Endodermal cell (in vitro differentiated cells): ENCODE measurements around the gene ZNF280C. TPM values are rescaled to one million over a fixed set of nuclear protein-coding genes. Genes with fewer than 3 reads are reported as not detected.

ENCODE experiments used
- DNase-seq: peaks from one replicate; pipeline ENCODE4 v3.0.0-alpha.2; 2017
- H3K27ac ChIP-seq: 2 replicates; pipeline ENCODE4 v1.5.1; 2013; ENCODE audit warnings: mild to moderate bottlenecking, low read depth, low read length, moderate library complexity
- H3K27me3 ChIP-seq: 2 replicates; pipeline ENCODE4 v1.6.1; 2013; ENCODE audit warnings: mild to moderate bottlenecking, low read length, moderate library complexity; ENCODE audit not compliant: insufficient read depth, control insufficient read depth, poor library complexity, severe bottlenecking
- H3K36me3 ChIP-seq: 2 replicates; pipeline ENCODE4 v1.7.0; 2013; ENCODE audit warnings: mild to moderate bottlenecking, low read length, moderate library complexity; ENCODE audit not compliant: control insufficient read depth, insufficient read depth
- H3K4me1 ChIP-seq: one replicate; pipeline ENCODE4 v1.7.0; 2013; ENCODE audit warnings: low read length; ENCODE audit not compliant: control insufficient read depth, insufficient read depth
- H3K4me3 ChIP-seq: 2 replicates; pipeline ENCODE4 v1.5.1; 2013; ENCODE audit warnings: mild to moderate bottlenecking, low read length, moderate library complexity
- H3K9ac ChIP-seq: 2 replicates; pipeline ENCODE4 v1.6.1; 2013; ENCODE audit warnings: mild to moderate bottlenecking, low read length, moderate library complexity; ENCODE audit not compliant: poor library complexity, severe bottlenecking; ENCODE audit errors: extremely low read depth
- H3K9me3 ChIP-seq: 2 replicates; pipeline ENCODE4 v1.6.1; 2013; ENCODE audit warnings: mild to moderate bottlenecking, low read length, moderate library complexity; ENCODE audit not compliant: control insufficient read depth
- H3K27ac Mint-ChIP-seq: 2 replicates; pipeline ENCODE4 v1.8.0; 2020; ENCODE audit warnings: mixed read lengths
- H3K27me3 Mint-ChIP-seq: 2 replicates; pipeline ENCODE4 v1.8.0; 2021; ENCODE audit warnings: mild to moderate bottlenecking, mixed read lengths; ENCODE audit not compliant: insufficient read depth
- H3K36me3 Mint-ChIP-seq: 2 replicates; pipeline ENCODE4 v1.8.0; 2020; ENCODE audit warnings: low read depth, mixed read lengths
- H3K4me1 Mint-ChIP-seq: 2 replicates; pipeline ENCODE4 v1.8.0; 2020; ENCODE audit warnings: mixed read lengths
- H3K4me3 Mint-ChIP-seq: 2 replicates; pipeline ENCODE4 v1.8.0; 2020; ENCODE audit warnings: mild to moderate bottlenecking, moderate library complexity, mixed read lengths
- H3K9me3 Mint-ChIP-seq: 2 replicates; pipeline ENCODE4 v1.8.0; 2020; ENCODE audit warnings: mild to moderate bottlenecking, mixed read lengths
- WGBS, 2 experiments: methylation state at CpG; one replicate each; pipeline versions ENCODE4 v1.1.5 to v1.1.7; 2013; ENCODE audit warnings: missing lambda C conversion rate in 2 of 2, mixed read lengths in 1 of 2; ENCODE audit not compliant: insufficient coverage in 1 of 2, insufficient read length in 1 of 2; 5-methylcytosine and 5-hydroxymethylcytosine counted together
- total RNA-seq, 2 donors: library from RNA; stranded (reverse); fragmentation: NEBNext Ultra II Directional in 1 of 2; extraction: Animal tissue kit (Norgen Biotek cat#: 25700) in 1 of 2; gene quantifications; 2 replicates in 1 of 2; 3 replicates in 1 of 2; pipeline ENCODE4 v1.2.1, GENCODE V29; 2021
- TF ChIP-seq, protein P1 (sequence below): fragments of 200-600 bp; sonication (generic); conservative IDR thresholded peaks from 2 replicates; pipeline ENCODE4 v1.5.0; 2021; ENCODE audit warnings: antibody characterized with exemption, mild to moderate bottlenecking

Gene ZNF280C
- total RNA-seq, 2 donors from 2014 or later = 15.4 to 15.7 TPM

DNA sequence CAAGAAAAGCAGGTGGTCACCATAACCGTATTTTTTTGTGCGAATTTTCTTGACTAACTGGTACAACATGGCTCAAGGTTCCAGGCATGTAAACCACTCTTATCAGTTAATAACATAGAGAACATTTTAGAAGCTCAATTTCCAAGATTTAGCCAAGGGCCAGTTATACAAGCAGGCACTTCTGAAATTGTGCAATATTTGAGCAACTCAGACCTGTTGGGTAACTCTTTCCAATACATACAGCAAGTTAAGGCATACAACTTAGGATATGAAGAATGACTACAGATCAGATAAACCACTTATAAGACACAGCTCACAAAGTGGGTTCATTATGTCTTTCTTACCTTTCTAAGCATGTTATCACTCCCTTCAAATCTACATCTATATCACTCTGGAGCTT, 43.9 kb downstream of the ZNF280C start:
- Histone ChIP-seq H3K4me3 (no peak overlapping the region), H3K4me1 (no peaks in the 10 kb centered on the region), H3K27me3 (no peaks in the 10 kb centered on the region), H3K36me3 (peaks cover 47% of the 10 kb centered on the region), H3K27ac (no peak overlapping the region), H3K9ac (no peak overlapping the region), H3K9me3 (no peaks in the 10 kb centered on the region)
- Mint-ChIP-seq H3K36me3 (peaks cover 33% of the 10 kb centered on the region), H3K4me1 (no peaks in the 10 kb centered on the region), H3K27ac (no peak overlapping the region), H3K9me3 (peaks cover 9% of the 10 kb centered on the region), H3K27me3 (no peaks in the 10 kb centered on the region), H3K4me3 (no peak overlapping the region)
- TF ChIP-seq, protein P1, sequence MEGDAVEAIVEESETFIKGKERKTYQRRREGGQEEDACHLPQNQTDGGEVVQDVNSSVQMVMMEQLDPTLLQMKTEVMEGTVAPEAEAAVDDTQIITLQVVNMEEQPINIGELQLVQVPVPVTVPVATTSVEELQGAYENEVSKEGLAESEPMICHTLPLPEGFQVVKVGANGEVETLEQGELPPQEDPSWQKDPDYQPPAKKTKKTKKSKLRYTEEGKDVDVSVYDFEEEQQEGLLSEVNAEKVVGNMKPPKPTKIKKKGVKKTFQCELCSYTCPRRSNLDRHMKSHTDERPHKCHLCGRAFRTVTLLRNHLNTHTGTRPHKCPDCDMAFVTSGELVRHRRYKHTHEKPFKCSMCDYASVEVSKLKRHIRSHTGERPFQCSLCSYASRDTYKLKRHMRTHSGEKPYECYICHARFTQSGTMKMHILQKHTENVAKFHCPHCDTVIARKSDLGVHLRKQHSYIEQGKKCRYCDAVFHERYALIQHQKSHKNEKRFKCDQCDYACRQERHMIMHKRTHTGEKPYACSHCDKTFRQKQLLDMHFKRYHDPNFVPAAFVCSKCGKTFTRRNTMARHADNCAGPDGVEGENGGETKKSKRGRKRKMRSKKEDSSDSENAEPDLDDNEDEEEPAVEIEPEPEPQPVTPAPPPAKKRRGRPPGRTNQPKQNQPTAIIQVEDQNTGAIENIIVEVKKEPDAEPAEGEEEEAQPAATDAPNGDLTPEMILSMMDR = no peak
- DNase-seq = no peak
- 95% methylated on average over 2 of the region's 2 CpGs; no CpG with 5 or more reads in 1 of the 2 experiments for WGBS, 2 experiments

DNA sequence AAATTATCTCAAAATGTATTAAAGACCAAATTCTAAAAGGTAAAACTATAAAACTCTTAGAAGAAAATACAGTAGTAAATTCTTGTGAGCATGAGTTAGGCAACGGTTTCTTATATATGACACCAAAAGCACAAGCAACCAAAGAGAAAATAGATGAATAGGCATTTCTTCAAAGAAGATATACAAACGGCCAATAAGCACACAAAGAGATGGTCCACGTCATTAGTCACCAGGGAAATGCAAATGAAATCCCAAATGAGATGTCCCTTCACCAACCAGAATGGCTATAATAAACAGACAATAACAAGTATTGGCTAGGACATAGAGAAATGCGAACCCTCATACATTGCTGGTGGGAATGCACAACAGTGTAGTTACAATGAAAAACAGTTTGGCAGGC, 52.4 kb downstream of the ZNF280C start:
- H3K9me3 Mint-ChIP-seq = peaks cover 23% of the 10 kb centered on the region
- WGBS, 2 experiments = 89% methylated on average over 3 of the region's 4 CpGs; no CpG with 5 or more reads in 1 of the 2 experiments
- no peaks in the 10 kb centered on the region for H3K9me3 ChIP-seq
- no peak overlapping the region for H3K9ac ChIP-seq
- H3K27ac ChIP-seq = no peak overlapping the region
- H3K4me1 ChIP-seq = no peaks in the 10 kb centered on the region
- peaks cover 50% of the 10 kb centered on the region for H3K36me3 Mint-ChIP-seq
- H3K36me3 ChIP-seq = peaks cover 40% of the 10 kb centered on the region
- no peaks in the 10 kb centered on the region for H3K27me3 ChIP-seq
- H3K27ac Mint-ChIP-seq = no peak overlapping the region
- TF ChIP-seq, protein P1 = no peak
- no peak overlapping the region for H3K4me3 Mint-ChIP-seq
- no peak for DNase-seq
- H3K4me1 Mint-ChIP-seq = peaks cover 12% of the 10 kb centered on the region
- no peak overlapping the region for H3K4me3 ChIP-seq
- no peaks in the 10 kb centered on the region for H3K27me3 Mint-ChIP-seq

DNA sequence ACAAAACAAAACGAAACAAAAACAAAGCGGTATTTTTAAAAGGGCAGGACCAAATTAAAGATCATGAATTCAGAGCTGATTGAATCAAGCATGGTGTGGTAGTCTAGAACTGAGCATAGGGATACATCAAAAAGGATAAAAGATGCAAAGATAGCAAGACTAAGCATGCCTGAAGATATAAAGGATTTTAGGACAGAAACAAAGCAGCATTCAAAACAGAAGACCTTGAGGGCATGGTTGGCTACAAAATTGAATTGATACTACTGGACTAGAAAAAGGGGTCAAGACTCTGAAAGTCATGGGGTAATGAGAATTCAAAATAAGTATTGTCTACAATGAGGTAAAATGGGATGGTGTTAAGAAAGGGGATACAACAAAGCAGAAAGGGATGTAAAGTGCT, 55.3 kb downstream of the ZNF280C start:
- H3K4me1 Mint-ChIP-seq = peaks cover 16% of the 10 kb centered on the region
- 97% methylated on average over 2 of the region's 2 CpGs; no CpG with 5 or more reads in 1 of the 2 experiments for WGBS, 2 experiments

More for the DNA sequence above, 55.3 kb downstream of the ZNF280C start:
- H3K9me3 Mint-ChIP-seq = peaks cover 28% of the 10 kb centered on the region
- H3K27ac ChIP-seq = no peak overlapping the region
- no peaks in the 10 kb centered on the region for H3K27me3 ChIP-seq
- no peaks in the 10 kb centered on the region for H3K9me3 ChIP-seq
- H3K4me3 ChIP-seq = no peak overlapping the region
- H3K27ac Mint-ChIP-seq = no peak overlapping the region
- no peaks in the 10 kb centered on the region for H3K4me1 ChIP-seq
- H3K27me3 Mint-ChIP-seq = no peaks in the 10 kb centered on the region
- no peak for DNase-seq
- TF ChIP-seq, protein P1 = no peak
- H3K36me3 Mint-ChIP-seq = peaks cover 54% of the 10 kb centered on the region
- peaks cover 36% of the 10 kb centered on the region for H3K36me3 ChIP-seq
- H3K4me3 Mint-ChIP-seq = no peak overlapping the region
- no peak overlapping the region for H3K9ac ChIP-seq
